GM19035 (cell line): ENCODE results near the gene NDUFB2.
"Not testable (repeated sequence)": the region's sequence is repeated elsewhere in the genome, so short reads cannot be mapped to it uniquely, and the experiment has no call there.

Experiments used
- ATAC-seq: cut with Tn5 transposase; IDR thresholded peaks from one replicate; pipeline ENCODE4 v1.9.1; 2021; ENCODE audit not compliant: unreplicated experiment

NDUFB2 gene

DNA sequence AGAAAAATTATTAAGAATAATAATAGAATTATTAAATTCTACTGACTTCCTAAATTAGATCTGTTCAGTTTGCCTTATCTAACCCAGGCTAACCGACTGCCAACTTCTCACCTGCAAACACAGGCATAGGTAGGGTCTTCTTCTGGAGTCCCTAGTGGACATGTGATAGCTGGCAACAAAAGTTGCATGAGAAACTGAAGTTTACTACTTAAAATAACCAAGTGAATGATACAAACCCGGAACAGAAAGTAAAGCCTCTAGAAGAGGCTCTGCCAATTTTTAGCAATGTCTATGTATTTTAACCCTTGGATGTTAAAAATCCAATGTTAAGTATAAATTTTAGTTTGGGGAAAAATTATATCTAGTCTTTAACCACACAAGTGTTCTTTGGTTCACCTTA, 37.6 kb downstream of the NDUFB2 start:
- no peak for ATAC-seq

DNA sequence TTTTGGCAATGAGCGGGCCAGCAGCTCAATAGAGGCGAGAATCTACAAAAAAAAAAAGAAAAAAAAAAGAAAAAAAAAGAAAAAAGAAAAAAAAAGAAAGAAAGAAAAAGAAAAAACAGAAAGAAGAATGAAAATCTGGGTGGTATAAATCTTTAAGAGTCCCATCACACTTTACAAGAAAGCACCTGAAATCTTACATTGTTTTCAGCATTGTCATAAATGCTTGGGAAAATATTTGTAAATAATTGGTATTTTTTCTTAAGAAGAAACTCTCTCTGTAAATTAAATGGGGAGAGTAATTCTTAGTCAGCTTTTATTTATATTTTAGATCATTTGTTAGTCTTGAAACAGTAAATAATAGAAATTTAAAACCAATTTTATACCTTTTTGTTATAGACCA, 38.2 kb downstream of the NDUFB2 start:
- no peak for ATAC-seq

DNA sequence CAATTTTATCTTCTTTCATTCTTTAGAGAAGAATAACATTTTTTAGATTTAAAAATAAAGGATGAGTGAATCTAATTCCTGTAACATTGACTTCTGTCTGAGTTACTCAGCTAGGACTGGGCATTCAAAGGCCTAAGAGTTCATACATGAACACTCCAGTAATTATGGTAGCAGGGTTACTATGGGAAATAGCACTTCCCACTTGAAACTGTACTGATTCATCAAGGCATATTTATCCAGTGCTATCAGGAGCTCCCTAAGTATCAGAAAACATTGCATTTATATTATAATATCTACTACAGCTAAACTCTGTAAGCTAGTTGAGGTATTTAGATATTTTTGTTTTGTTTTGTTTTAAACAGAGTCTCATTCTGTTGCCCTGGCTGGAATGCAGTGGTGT, 41.8 kb downstream of the NDUFB2 start:
- no peak for ATAC-seq

DNA sequence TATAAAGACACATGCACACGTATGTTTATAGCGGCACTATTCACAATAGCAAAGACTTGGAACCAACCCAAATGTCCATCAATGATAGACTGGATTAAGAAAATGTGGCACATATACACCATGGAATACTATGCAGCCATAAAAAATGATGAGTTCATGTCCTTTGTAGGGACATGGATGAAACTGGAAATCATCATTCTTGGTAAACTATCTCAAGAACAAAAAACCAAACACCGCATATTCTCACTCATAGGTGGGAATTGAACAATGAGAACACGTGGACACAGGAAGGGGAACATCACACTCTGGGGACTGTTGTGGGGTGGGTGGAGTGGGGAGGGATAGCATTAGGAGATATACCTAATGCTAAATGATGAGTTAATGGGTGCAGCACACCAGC, 46.7 kb downstream of the NDUFB2 start:
- ATAC-seq = not testable (repeated sequence)

DNA sequence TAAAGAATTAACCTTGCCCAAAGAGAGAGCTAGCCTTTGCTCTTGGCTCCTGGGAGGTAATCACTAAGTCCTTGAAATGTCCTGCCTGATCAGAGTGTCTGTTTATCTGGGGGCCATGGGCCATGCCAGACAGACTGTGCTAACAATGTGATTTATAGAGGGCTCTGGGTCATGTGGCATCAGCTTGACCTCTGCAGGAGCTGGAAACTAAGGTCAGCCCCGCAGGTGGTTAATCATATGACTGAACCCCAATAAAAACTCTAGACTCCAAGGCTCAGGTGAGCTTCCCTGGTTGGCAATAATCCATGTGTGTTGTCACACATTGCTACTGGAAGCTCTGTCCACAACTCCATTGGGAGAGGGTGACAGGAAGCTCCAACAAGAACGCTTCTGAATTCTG, 47.5 kb downstream of the NDUFB2 start:
- ATAC-seq = no peak

DNA sequence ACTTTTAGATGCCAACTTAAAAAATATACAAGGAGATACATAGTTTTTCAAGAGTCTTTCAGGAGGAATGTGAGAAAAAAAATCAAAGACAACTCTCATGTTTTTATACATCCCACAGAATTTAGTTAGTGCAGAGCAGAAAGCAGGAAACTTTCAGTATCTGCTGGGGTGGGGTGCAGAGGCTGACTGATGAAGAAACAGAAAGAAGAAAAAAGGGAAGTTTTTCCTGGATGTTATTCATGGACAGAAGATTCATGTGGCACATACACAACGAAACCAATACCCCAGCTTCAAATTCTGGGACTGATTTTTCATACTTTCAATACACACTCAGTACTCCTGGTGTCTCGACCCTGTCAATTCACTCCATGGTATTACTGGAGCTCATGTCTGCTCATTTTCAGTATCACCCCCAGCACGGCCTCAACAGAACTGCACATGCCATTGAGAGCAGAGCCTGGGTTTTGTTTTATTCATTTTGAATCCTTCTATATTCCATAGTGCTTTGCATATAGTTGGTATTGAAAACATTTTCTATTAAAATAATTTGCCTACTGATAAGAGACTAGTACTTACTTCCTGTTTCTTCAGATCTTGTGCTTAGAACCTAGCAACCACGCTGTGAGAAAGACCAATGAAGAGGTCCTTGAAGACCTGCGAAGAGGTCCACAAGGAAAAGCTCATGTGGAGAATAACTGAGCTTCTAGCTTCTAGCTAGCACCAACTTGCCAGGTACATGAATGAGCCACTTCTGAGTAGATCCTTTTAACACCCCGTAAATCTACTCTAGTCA, 49.0 kb downstream of the NDUFB2 start:
- ATAC-seq = no peak

DNA sequence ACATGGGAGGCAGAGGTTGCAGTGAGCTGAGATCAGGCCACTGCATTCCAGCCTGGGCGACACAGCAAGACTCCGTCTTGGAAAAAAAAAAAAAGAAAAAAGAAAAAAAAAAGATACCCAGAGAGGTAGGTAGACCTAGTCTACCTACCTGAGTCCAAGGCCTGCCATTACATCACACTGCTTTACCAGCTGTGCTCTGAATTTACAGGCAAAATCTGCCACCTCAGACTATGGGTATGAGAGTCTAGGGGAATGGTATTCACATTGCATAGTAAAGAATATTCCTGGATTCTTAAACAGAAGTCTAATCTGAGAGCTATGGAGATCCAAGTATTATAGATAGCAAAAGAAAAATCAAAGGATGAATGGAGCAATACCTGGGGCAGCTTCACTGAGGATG, 50.2 kb downstream of the NDUFB2 start:
- no peak for ATAC-seq

DNA sequence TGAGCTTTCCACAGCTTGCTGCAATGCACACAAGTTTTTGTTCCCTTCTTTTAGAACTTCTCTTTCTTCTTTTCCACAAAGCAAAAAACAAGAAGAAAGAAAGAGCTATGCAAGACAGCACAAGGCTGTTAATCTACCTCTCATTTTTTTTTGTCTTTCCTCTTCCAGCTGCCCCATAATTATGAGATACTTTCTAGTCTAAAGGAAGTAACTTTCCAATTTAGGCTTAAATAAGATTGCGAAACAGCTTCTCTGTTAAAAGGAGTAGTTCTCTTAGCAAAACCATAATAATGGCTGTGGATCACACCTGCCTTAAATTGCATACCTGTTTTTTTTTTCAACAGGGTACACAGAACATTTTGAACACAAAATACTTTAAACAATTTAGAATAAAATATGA, 56.0 kb downstream of the NDUFB2 start:
- no peak for ATAC-seq

DNA sequence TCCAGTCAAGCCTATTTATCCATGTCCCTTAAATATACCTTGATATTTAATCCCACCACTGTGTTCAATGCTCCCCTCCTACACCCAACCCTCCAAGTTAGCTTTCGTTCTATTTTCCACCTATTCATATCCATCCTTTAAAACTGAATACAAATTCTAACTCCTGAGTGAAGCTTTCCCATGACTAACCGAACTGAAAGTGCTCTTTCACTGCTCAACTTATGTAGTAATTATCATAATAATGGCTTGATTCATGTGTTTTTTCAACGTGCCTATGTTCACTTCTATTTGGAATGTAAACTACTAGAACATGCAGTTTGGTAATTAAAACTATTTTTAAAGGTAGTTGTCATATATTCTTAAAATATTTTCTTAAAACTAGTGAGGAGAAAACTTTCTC, 58.0 kb downstream of the NDUFB2 start:
- no peak for ATAC-seq
